GM12872 (cell line): ENCODE measurements around the gene CACNA2D1.

Experiments used
- CTCF ChIP-seq: IDR thresholded peaks from 3 replicates; pipeline ENCODE4 v1.5.1; 2011; ENCODE audit warnings: low read depth, mild to moderate bottlenecking, low read length, moderate library complexity; ENCODE audit not compliant: insufficient read depth

The CACNA2D1 gene

DNA sequence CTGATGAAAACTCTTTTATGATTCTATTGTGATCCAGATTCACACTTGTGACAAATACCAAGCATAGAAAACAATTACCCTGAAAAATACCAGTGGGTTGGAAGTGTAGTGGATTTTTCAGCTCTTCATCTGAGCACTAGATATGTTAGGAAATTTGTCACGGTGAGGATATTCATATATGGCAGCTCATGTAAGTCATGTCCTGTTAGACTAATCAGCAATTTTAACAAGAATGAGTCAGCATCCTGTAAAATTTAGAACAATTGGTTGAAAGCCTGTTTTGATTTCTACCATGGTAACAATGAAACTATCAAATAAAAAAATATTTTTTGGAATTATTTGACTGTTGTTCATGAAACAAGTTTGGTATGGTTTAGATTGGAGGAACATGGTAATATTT lies 334.3 kb downstream of the CACNA2D1 start:
- TF ChIP-seq CTCF = no peak

- no peak for TF ChIP-seq CTCF
These were observed 337.4 kb downstream of the CACNA2D1 start for GRCh38 chr7:82106201-82106600.

GRCh38 chr7:82105463-82105862 lies 338.1 kb downstream of the CACNA2D1 start:
- no peak for TF ChIP-seq CTCF

DNA sequence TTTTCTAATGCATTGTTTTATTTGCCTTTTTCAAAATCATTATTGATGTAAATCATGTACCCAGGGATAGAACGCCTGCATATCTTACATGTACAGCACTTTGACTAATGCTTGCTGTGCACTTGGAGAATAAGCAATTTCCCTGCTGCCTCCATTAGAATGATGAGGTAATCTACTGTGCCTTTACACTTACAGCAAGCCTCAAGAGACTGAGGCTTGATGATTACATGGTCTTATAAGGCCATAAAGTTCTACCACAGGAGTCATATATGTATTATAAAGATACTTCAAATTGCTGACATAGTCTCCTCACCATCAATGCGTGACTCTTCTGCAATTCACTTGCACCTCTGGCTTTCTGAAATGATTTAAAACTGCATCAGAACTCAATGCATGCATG lies 345.2 kb downstream of the CACNA2D1 start:
- TF ChIP-seq CTCF = no peak

GRCh38 chr7:82091126-82091684 lies 352.4 kb downstream of the CACNA2D1 start:
- TF ChIP-seq CTCF = no peak

- TF ChIP-seq CTCF = no peak
These were observed 356.5 kb downstream of the CACNA2D1 start for GRCh38 chr7:82087099-82087498.

DNA sequence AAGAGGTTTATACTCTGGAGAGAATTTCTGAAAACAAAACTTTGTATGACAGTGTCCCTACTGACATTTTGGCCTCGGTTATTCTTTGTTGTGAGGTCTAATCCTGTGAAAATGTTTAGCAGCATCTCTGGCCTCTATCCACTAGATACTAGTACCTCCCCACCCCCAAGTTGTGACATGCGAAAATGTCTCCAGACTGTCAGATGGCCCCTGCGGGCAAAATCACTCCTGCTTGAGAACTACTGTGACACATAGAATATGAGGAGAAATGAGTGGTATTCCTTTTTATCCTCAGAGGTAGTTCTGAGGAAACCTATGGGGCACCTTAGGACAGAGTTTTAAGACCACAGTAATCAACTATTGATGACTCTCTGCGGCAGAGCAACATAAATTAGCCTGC lies 358.5 kb downstream of the CACNA2D1 start:
- no peak for TF ChIP-seq CTCF
